ENCODE data around the gene METRN.
"Not testable (repeated sequence)": the region's sequence is repeated elsewhere in the genome, so short reads cannot be mapped to it uniquely, and the experiment has no call there.

METRN gene

DNA sequence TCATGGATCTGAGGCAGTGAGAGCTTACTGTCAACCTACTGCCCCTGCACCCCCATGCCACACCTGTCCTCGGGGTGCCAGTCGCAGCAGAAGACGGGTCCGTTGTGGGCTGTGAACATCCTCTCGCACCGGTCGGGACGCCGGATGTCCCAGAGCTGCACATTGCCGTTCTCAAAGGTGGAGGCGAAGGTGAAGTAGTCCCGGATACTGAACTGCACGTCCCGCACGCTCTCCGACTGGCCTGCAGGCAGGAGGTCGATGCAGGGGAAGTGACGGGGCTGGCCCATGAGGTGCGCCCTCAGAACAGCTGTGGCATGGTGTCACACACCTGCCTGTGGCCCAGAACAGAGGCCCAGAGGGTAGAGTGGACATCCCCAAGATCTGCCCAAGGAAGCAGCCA is 27.4 kb upstream of the METRN start:
- DNase-seq (ENCODE audit: extremely low spot score): no peak
- no peak for TF ChIP-seq NFRKB (IDR thresholded peaks at IDR 0.05)
- no peak for TF ChIP-seq HDGF (IDR thresholded peaks at IDR 0.05; ENCODE audit: borderline replicate concordance)
- CTCF ChIA-PET: no interaction called here
- POLR2A ChIA-PET: interaction anchor here (1.3 to 1.4 kb wide), 2 partner anchors 32 to 38 kb away, joined by 3 to 4 read pairs; partner anchors contain the start of gene WDR90

DNA sequence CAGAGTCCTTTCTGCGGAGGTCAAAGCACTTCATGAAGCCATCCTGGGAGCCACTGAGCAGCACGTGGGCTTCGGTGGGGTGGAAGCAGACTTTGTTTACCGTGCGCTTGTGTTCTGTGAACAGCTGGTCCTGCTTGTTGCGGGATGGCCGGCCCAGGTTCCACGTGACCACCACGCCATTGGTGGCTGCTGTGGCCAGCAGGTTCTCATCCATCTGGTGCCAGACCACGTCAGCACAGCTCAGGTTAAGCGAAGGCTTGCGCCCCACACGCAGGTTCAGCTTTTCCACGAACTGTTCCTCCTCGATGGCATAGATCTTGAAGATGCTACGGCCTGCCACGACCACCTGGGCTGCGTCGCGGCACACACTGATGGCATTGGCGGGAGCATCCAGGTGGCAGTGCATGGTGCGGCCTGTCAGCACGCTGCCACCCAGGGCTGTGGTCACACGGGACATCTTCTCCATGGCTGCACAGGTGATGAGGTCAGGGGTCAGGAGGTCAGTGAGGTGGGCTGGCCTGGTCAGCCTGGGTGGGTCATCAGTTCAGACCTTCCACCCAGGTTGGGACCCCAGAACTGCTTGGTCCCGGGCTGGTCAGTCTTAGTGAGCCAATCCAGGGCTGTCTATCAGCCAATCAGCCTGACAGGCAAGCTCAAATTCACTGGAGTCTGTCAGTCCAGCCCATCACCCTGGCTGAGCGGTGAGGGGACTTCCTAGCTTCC is 25.6 kb upstream of the METRN start:
- POLR2A ChIA-PET: interaction anchor here (1.2 to 2.9 kb wide), 8 partner anchors 8 to 99 kb away, joined by 3 to 33 read pairs (median 8); partner anchors contain the start of genes CHTF18, CIAO3, RHOT2 and RPUSD1

DNA sequence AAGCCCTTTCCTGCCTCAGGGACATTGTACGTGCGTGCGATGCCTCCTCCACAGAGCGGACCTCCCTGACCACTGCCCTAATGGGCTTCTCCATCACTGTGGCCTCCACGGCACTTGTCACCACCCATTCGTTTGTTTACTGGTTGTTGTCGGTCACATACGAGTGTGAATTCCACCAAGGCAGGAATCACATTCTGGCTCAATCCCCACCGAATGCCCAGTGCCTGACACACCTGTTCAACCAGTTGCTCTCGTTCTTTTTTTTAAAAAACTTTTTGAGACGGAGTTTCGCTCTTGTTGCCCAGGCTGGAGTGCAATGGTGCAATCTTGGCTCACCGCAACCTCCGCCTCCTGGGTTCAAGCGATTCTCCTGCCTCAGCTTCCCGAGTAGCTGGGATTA is 23.7 kb upstream of the METRN start:
- POLR2A ChIA-PET: interaction anchor here (2.0 to 2.9 kb wide), 2 partner anchors 10 to 16 kb away, joined by 8 to 33 read pairs; partner anchors contain the start of gene STUB1
- CTCF ChIA-PET; DNase-seq (ENCODE audit: extremely low spot score): not testable (repeated sequence)

More for the DNA sequence above, 25.6 kb upstream of the METRN start:
- CTCF ChIA-PET: no interaction called here
- TF ChIP-seq PKNOX1 (IDR thresholded peaks at IDR 0.05): peak; percentile 68
- TF ChIP-seq TARDBP (IDR thresholded peaks at IDR 0.05): no peak
- DNase-seq (ENCODE audit: extremely low spot score): no peak

- ChIA-PET POLR2A (interaction anchor here (0.7 to 1.1 kb wide), 2 partner anchors 8 to 12 kb away, joined by 3 to 4 read pairs; partner anchors contain the start of gene STUB1), CTCF (no interaction called here)
- no peak for DNase-seq (ENCODE audit: extremely low spot score)
- TF ChIP-seq ELF4 (IDR thresholded peaks at IDR 0.05): no peak
- no peak for TF ChIP-seq ZNF384 (IDR thresholded peaks at IDR 0.05)
- no peak for TF ChIP-seq BHLHE40 (IDR thresholded peaks at IDR 0.05; ENCODE audit: borderline replicate concordance)
- no peak for TF ChIP-seq ARNT (IDR thresholded peaks at IDR 0.05)
- no peak for TF ChIP-seq FOXA1 (IDR thresholded peaks at IDR 0.05)
- no peak for TF ChIP-seq TARDBP (IDR thresholded peaks at IDR 0.05)
- TF ChIP-seq NFRKB (IDR thresholded peaks at IDR 0.05): no peak
- TF ChIP-seq FOXK2 (IDR thresholded peaks at IDR 0.05): no peak
- no peak for TF ChIP-seq PKNOX1 (IDR thresholded peaks at IDR 0.05)
- no peak for TF ChIP-seq SUZ12 (IDR thresholded peaks at IDR 0.05)
- no peak for TF ChIP-seq L3MBTL2 (conservative IDR thresholded peaks at IDR 0.05)
- no peak for TF ChIP-seq CTBP1 (IDR thresholded peaks at IDR 0.05; ENCODE audit: borderline replicate concordance)
- no peak for TF ChIP-seq SP1 (IDR thresholded peaks at IDR 0.05)
- no peak for TF ChIP-seq LEF1 (IDR thresholded peaks at IDR 0.05; ENCODE audit: borderline replicate concordance)
Observed at GRCh38 chr16:692356-693108, 22.4 kb upstream of the METRN start.

DNA sequence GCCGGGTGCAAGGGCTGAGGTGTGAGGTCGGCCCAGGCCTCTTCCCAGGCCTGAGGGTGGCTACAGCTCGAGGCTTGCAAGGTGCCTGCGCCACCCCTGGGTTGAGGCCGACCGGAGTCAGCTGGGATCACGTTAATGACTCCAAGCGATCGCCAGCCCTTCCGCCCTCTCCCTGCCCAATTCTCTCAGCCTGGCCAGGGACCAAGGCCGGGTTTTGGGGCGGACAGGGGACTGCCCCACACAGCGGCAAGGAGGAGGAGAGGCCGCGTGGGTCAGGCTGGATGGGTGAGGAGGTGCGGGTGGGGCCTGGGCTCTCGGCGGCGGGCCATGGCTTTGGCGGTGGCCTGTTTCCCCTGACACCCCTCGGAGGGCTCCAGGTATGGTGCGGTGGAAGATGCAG is 21.6 kb upstream of the METRN start:
- DNase-seq (ENCODE audit: extremely low spot score): no peak
- CTCF ChIA-PET: no interaction called here
- POLR2A ChIA-PET: interaction anchor here (1.1 kb wide), 1 partner anchor 13 kb away, joined by 4 read pairs; the partner anchor contains the start of gene STUB1
- TF ChIP-seq FOXA1 (IDR thresholded peaks at IDR 0.05): no peak
- TF ChIP-seq FOXK2 (IDR thresholded peaks at IDR 0.05): no peak
- no peak for TF ChIP-seq ZNF384 (IDR thresholded peaks at IDR 0.05)
- no peak for TF ChIP-seq LEF1 (IDR thresholded peaks at IDR 0.05; ENCODE audit: borderline replicate concordance)
- no peak for TF ChIP-seq ELF4 (IDR thresholded peaks at IDR 0.05)
- TF ChIP-seq TARDBP (IDR thresholded peaks at IDR 0.05): no peak
- no peak for TF ChIP-seq ARNT (IDR thresholded peaks at IDR 0.05)
- no peak for TF ChIP-seq HDGF (IDR thresholded peaks at IDR 0.05; ENCODE audit: borderline replicate concordance)
- no peak for TF ChIP-seq FOXM1 (IDR thresholded peaks at IDR 0.05; ENCODE audit: borderline replicate concordance)
- no peak for TF ChIP-seq CTBP1 (IDR thresholded peaks at IDR 0.05; ENCODE audit: borderline replicate concordance)

DNA sequence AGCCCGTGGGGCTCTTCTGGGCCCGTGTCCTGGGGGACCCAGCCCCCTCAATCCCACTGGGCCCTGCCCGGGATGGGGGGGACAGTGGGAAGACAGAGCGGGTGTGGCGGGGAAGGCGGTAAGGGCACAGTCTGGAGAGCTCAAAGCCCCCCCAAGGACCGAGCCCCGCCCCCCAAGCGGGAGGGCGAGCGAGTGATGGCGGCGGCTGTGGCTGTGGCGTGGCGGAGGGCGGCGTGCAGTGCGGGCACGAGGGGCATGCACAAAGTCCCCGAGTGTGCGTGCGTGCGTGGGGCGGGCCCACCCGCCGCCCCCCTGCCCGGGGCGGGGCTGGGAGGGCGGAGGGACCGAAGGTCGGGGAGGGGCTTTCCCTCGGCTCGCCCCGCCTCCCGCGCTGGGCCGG is 21.2 kb upstream of the METRN start:
- no peak for TF ChIP-seq L3MBTL2 (conservative IDR thresholded peaks at IDR 0.05)
- TF ChIP-seq LEF1 (IDR thresholded peaks at IDR 0.05; ENCODE audit: borderline replicate concordance): no peak
- no peak for TF ChIP-seq SP1 (IDR thresholded peaks at IDR 0.05)
- POLR2A ChIA-PET: no interaction called here
- DNase-seq (ENCODE audit: extremely low spot score): no peak
- CTCF ChIA-PET: no interaction called here

DNA sequence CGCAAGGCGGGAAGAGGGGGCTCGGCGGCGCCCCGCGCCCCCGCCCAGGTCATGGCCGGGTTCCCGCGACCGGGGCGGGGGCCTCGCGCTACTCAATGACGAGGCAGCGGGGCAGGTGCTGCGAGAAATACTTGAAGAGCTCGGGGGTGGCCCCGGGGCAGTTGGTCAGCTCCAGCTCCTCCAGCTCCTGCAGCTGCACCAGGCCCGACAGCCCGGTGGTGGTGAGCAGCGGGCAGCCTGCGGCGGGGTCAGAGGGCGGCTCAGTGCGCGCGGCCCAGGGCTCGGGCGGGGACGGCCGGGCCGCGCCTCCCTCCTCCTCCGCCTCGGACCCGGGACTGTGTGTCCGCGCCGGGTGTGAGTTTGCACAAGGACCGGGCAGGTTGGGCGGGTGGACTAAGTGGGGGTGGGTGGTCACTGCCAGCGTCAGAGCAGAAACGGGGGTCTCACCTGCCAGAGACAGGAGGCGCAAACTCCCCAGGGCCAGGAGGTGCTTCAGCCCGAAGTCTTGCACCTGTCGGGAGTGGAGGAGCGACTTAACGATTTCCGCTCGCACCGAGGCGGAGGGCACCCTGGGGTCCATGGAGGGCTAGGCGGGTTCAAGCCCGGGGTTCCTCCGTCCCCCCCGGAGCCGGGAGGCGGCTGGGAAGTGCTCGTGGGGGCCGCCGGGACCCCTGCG is 20.6 kb upstream of the METRN start:
- TF ChIP-seq FOXM1 (IDR thresholded peaks at IDR 0.05; ENCODE audit: borderline replicate concordance) (no peak), L3MBTL2 (conservative IDR thresholded peaks at IDR 0.05) (no peak), CTBP1 (IDR thresholded peaks at IDR 0.05; ENCODE audit: borderline replicate concordance) (no peak), FOXA1 (IDR thresholded peaks at IDR 0.05) (no peak), ARNT (IDR thresholded peaks at IDR 0.05) (no peak), ZNF384 (IDR thresholded peaks at IDR 0.05) (no peak), LEF1 (IDR thresholded peaks at IDR 0.05; ENCODE audit: borderline replicate concordance) (no peak), PKNOX1 (IDR thresholded peaks at IDR 0.05) (no peak), HDGF (IDR thresholded peaks at IDR 0.05; ENCODE audit: borderline replicate concordance) (no peak), ELF4 (IDR thresholded peaks at IDR 0.05) (no peak), SP1 (IDR thresholded peaks at IDR 0.05) (no peak), FOXK2 (IDR thresholded peaks at IDR 0.05) (no peak), SUZ12 (IDR thresholded peaks at IDR 0.05) (no peak), NFRKB (IDR thresholded peaks at IDR 0.05) (no peak), TARDBP (IDR thresholded peaks at IDR 0.05) (no peak), BHLHE40 (IDR thresholded peaks at IDR 0.05; ENCODE audit: borderline replicate concordance) (no peak)
- CTCF ChIA-PET: no interaction called here
- POLR2A ChIA-PET: no interaction called here
- DNase-seq (ENCODE audit: extremely low spot score): no peak

All from HEK293T (cell line).